RWPE1 (cell line): ENCODE data around the gene SLC24A3.

Source experiments
- CTCF ChIA-PET: fragments of 350-600 bp; sonication (Branson Sonifier 250); formaldehyde crosslinking; extraction: SDS; loops from one replicate; lab custom pipeline; 2021; lab: Yijun Ruan, JAX
- POLR2A ChIA-PET: fragments of 400-600 bp; formaldehyde crosslinking; extraction: SDS; loops from one replicate; lab custom pipeline; 2020; ENCODE audit warnings: antibody characterized with exemption; ENCODE audit not compliant: low non-redundant PET; lab: Yijun Ruan, JAX
- DNase-seq: peaks from one replicate; pipeline ENCODE4 v3.0.0; 2012; ENCODE audit warnings: low spot score
- H3K27ac ChIP-seq: fragments of 450-650 bp; 2 replicates; pipeline ENCODE4 v1.5.1; 2017
- CTCF ChIP-seq: fragments of 450-650 bp; conservative IDR thresholded peaks from 2 replicates; pipeline ENCODE4 v1.5.1; 2017; ENCODE audit warnings: low read depth, mild to moderate bottlenecking

SLC24A3 gene

GRCh38 chr20:19594896-19595295 lies 382.5 kb downstream of the SLC24A3 start:
- CTCF ChIA-PET: no interaction called here
- no peak for TF ChIP-seq CTCF
- no peak overlapping the region for H3K27ac ChIP-seq
- no peak for DNase-seq
- POLR2A ChIA-PET: no interaction called here

- no peak overlapping the region for H3K27ac ChIP-seq
- no peak for TF ChIP-seq CTCF
- no peak for DNase-seq
- CTCF ChIA-PET: interaction anchor here (0.6 to 1.0 kb wide), 2 partner anchors 14 to 30 kb away, joined by 3 to 4 read pairs; no protein-coding TSS in a partner anchor
- POLR2A ChIA-PET: no interaction called here
Observed at GRCh38 chr20:19598117-19598850, 385.8 kb downstream of the SLC24A3 start.

- no peak overlapping the region for H3K27ac ChIP-seq
- TF ChIP-seq CTCF: no peak
- ChIA-PET CTCF (interaction anchor here (0.6 kb wide), 1 partner anchor 30 kb away, joined by 4 read pairs; no protein-coding TSS in a partner anchor), POLR2A (no interaction called here)
- no peak for DNase-seq
Observed at GRCh38 chr20:19599200-19599599, 386.8 kb downstream of the SLC24A3 start.

GRCh38 chr20:19600042-19600441 lies 387.6 kb downstream of the SLC24A3 start:
- TF ChIP-seq CTCF: no peak
- ChIA-PET POLR2A (no interaction called here), CTCF (no interaction called here)
- no peak overlapping the region for H3K27ac ChIP-seq
- DNase-seq: no peak

GRCh38 chr20:19601126-19601810 lies 388.8 kb downstream of the SLC24A3 start:
- no peak for TF ChIP-seq CTCF
- H3K27ac ChIP-seq: no peak overlapping the region
- DNase-seq: no peak
- ChIA-PET POLR2A (no interaction called here), CTCF (no interaction called here)

- CTCF ChIA-PET: interaction anchor here (0.7 kb wide), 1 partner anchor 37 kb away, joined by 3 read pairs; no protein-coding TSS in a partner anchor
- POLR2A ChIA-PET: no interaction called here
- H3K27ac ChIP-seq: no peak overlapping the region
- TF ChIP-seq CTCF: no peak
- DNase-seq: no peak
Observed at GRCh38 chr20:19602675-19603375, 390.4 kb downstream of the SLC24A3 start.
